Raji (cell line): ENCODE results near the gene ADAM33.

ENCODE experiments used
- POLR2A ChIP-seq: IDR thresholded peaks from 2 replicates; pipeline ENCODE4 v1.6.1; 2011; ENCODE audit warnings: low read depth, low read length, control low read depth; ENCODE audit not compliant: insufficient read depth

The ADAM33 gene

GRCh38 chr20:3714092-3714491 lies 32.3 kb upstream of the ADAM33 start:
- no peak for TF ChIP-seq POLR2A

- no peak for TF ChIP-seq POLR2A
Observed at GRCh38 chr20:3712279-3712873, 30.6 kb upstream of the ADAM33 start, which contains the start of gene SIGLEC1. TSS of gene SIGLEC1 (minus strand) at chr20:3712600. CDS start at chr20:3707128, 5,472 bp downstream.

- TF ChIP-seq POLR2A, result no peak
Observed at GRCh38 chr20:3711484-3711941, 29.7 kb upstream of the ADAM33 start.

GRCh38 chr20:3710703-3711483 lies 29.1 kb upstream of the ADAM33 start:
- TF ChIP-seq POLR2A, result no peak

GRCh38 chr20:3710011-3710466 lies 28.2 kb upstream of the ADAM33 start:
- no peak for TF ChIP-seq POLR2A

GRCh38 chr20:3707508-3707899 lies 25.7 kb upstream of the ADAM33 start:
- no peak for TF ChIP-seq POLR2A

GRCh38 chr20:3706774-3707507 lies 25.1 kb upstream of the ADAM33 start:
- no peak for TF ChIP-seq POLR2A

- TF ChIP-seq POLR2A, result no peak
Observed at GRCh38 chr20:3705970-3706739, 24.3 kb upstream of the ADAM33 start.

GRCh38 chr20:3705491-3705969 lies 23.7 kb upstream of the ADAM33 start:
- TF ChIP-seq POLR2A, result no peak

GRCh38 chr20:3704087-3704486 lies 22.3 kb upstream of the ADAM33 start:
- no peak for TF ChIP-seq POLR2A

GRCh38 chr20:3702611-3703391 lies 21.0 kb upstream of the ADAM33 start:
- no peak for TF ChIP-seq POLR2A

- TF ChIP-seq POLR2A, result no peak
Observed at GRCh38 chr20:3701061-3701998, 19.5 kb upstream of the ADAM33 start.

- TF ChIP-seq POLR2A, result no peak
Observed at GRCh38 chr20:3699037-3699436, 17.2 kb upstream of the ADAM33 start.
